K562 (cell line): ENCODE measurements around the gene CMTM1. TPM values are rescaled to one million over a fixed set of nuclear protein-coding genes. Genes with fewer than 3 reads are reported as not detected.

Experiments used
- CREBBP ChIP-seq: IDR thresholded peaks from one replicate; pipeline ENCODE4 v1.6.1; 2012; ENCODE audit warnings: low read depth, mild to moderate bottlenecking, control low read depth, inconsistent platforms, low read length
- CTCFL ChIP-seq: IDR thresholded peaks from 2 replicates; pipeline ENCODE4 v1.6.1; 2011; ENCODE audit warnings: borderline replicate concordance, low read depth, mild to moderate bottlenecking, moderate library complexity, low read length; ENCODE audit not compliant: insufficient read depth, poor library complexity, severe bottlenecking
- E2F1 ChIP-seq: sonication (generic); formaldehyde crosslinking; IDR thresholded peaks from 2 replicates; pipeline ENCODE4 v1.8.1; 2023; ENCODE audit warnings: mild to moderate bottlenecking, missing genetic modification reagents, moderate library complexity
- EGR1 ChIP-seq: fragments of 450-650 bp; conservative IDR thresholded peaks from 2 replicates; pipeline ENCODE4 v1.6.1; 2017; ENCODE audit warnings: mild to moderate bottlenecking
- FOXJ2 ChIP-seq: fragments of 200-800 bp; sonication (Bioruptor generic); IDR thresholded peaks from 2 replicates; pipeline ENCODE4 v1.6.1; 2016; ENCODE audit warnings: missing genetic modification characterization, missing compliant biosample characterization
- FUS ChIP-seq: fragments of 200-400 bp; formaldehyde crosslinking; optimal IDR thresholded peaks from 2 replicates; pipeline ENCODE3; 2017; ENCODE audit warnings: low read depth, low read length
- GTF2E2 ChIP-seq: fragments of 200-800 bp; sonication (Bioruptor generic); IDR thresholded peaks from 2 replicates; pipeline ENCODE4 v1.6.1; 2016; ENCODE audit warnings: missing genetic modification characterization, missing compliant biosample characterization
- NR4A1 ChIP-seq, 2 experiments: fragments of 250-450 bp in 1 of 2; fragments of 450-650 bp in 1 of 2; sonication (Bioruptor Pico) in 1 of 2; IDR thresholded peaks; 2 replicates each; pipeline versions ENCODE4 v1.4.0 to v1.6.1; 2016 to 2020; ENCODE audit warnings: mild to moderate bottlenecking in 2 of 2, missing compliant biosample characterization in 1 of 2, missing genetic modification characterization in 1 of 2, moderate library complexity in 1 of 2
- PTRF ChIP-seq: fragments of 450-650 bp; IDR thresholded peaks from 2 replicates; pipeline ENCODE4 v1.6.1; 2016; ENCODE audit warnings: mild to moderate bottlenecking, missing genetic modification characterization, missing compliant biosample characterization
- RB1 ChIP-seq: fragments of 450-650 bp; IDR thresholded peaks from 2 replicates; pipeline ENCODE4 v1.6.1; 2017; ENCODE audit warnings: low read depth, mild to moderate bottlenecking
- RBFOX2 ChIP-seq: fragments of 200-400 bp; formaldehyde crosslinking; IDR thresholded peaks from 2 replicates; pipeline ENCODE4 v1.6.1; 2017; ENCODE audit warnings: low read depth, mild to moderate bottlenecking, low read length, moderate library complexity
- SIN3B ChIP-seq: fragments of 450-650 bp; IDR thresholded peaks from 2 replicates; pipeline ENCODE4 v1.6.1; 2017; ENCODE audit warnings: low read depth, mild to moderate bottlenecking, moderate library complexity
- SOX6 ChIP-seq: fragments of 450-650 bp; IDR thresholded peaks from 2 replicates; pipeline ENCODE4 v1.6.1; 2014; ENCODE audit warnings: mild to moderate bottlenecking
- TAL1 ChIP-seq: fragments of 450-650 bp; IDR thresholded peaks from 2 replicates; pipeline ENCODE4 v1.6.1; 2016; ENCODE audit warnings: mild to moderate bottlenecking
- ZC3H11A ChIP-seq: IDR thresholded peaks from 2 replicates; pipeline ENCODE4 v1.6.1; 2012; ENCODE audit warnings: low read depth, low read length, improper control_type of control experiment
- ZEB2 ChIP-seq: fragments of 450-650 bp; IDR thresholded peaks from 2 replicates; pipeline ENCODE4 v1.6.1; 2016
- ZNF197 ChIP-seq: fragments of 200-800 bp; sonication (Bioruptor generic); IDR thresholded peaks from 2 replicates; pipeline ENCODE4 v1.6.1; 2016; ENCODE audit warnings: low read depth, missing genetic modification characterization, missing compliant biosample characterization
- ZNF75A ChIP-seq: fragments of 450-650 bp; formaldehyde crosslinking; IDR thresholded peaks from 2 replicates; pipeline ENCODE4 v1.4.0; 2020; ENCODE audit warnings: mild to moderate bottlenecking
- polyA plus RNA-seq, 8 experiments: library from polyadenylated mRNA; depleted of rRNA in 4 of 8; stranded (reverse) in 5 of 8; unstranded in 3 of 8; fragments of >200 nt; fragmentation: Nextera tagmentation in 2 of 8; fragmentation: Illumina TruSeq in 1 of 8; extraction: Ambion mirVana in 2 of 8; extraction: Trizol in 1 of 8; gene quantifications; 2 replicates each; pipeline versions ENCODE4 v1.2.1 to v1.2.3, GENCODE V29; 2011 to 2014; ENCODE audit warnings: inconsistent platforms in 1 of 8, missing spikeins in 1 of 8
- total RNA-seq, 7 experiments: library from RNA; depleted of rRNA in 6 of 7; stranded (reverse); fragments of >200 nt in 6 of 7; fragmentation: Illumina TruSeq in 2 of 7; extraction: Trizol in 2 of 7; gene quantifications; 2 replicates each; pipeline versions ENCODE4 v1.2.1 to v1.2.3, GENCODE V29; 2011 to 2021; ENCODE audit warnings: low replicate concordance in 1 of 7
- TF ChIP-seq, protein P1 (sequence below): fragments of 450-650 bp; conservative IDR thresholded peaks from 2 replicates; pipeline ENCODE4 v1.6.1; 2016; ENCODE audit warnings: missing genetic modification characterization, low read depth, mild to moderate bottlenecking, missing compliant biosample characterization, moderate library complexity
- TF ChIP-seq, protein P2 (sequence below): sonication (generic); formaldehyde crosslinking; IDR thresholded peaks from 2 replicates; pipeline ENCODE4 v1.8.0; 2022; ENCODE audit warnings: mild to moderate bottlenecking, missing genetic modification reagents, borderline replicate concordance

CMTM1 gene
- total and polyA plus RNA-seq, 9 of the 15 experiments (the other 6 are each of a cell fraction or from before 2014, with no cell fraction given), result 0.25 to 2.6 (median 1.1) TPM; not detected in 2

DNA sequence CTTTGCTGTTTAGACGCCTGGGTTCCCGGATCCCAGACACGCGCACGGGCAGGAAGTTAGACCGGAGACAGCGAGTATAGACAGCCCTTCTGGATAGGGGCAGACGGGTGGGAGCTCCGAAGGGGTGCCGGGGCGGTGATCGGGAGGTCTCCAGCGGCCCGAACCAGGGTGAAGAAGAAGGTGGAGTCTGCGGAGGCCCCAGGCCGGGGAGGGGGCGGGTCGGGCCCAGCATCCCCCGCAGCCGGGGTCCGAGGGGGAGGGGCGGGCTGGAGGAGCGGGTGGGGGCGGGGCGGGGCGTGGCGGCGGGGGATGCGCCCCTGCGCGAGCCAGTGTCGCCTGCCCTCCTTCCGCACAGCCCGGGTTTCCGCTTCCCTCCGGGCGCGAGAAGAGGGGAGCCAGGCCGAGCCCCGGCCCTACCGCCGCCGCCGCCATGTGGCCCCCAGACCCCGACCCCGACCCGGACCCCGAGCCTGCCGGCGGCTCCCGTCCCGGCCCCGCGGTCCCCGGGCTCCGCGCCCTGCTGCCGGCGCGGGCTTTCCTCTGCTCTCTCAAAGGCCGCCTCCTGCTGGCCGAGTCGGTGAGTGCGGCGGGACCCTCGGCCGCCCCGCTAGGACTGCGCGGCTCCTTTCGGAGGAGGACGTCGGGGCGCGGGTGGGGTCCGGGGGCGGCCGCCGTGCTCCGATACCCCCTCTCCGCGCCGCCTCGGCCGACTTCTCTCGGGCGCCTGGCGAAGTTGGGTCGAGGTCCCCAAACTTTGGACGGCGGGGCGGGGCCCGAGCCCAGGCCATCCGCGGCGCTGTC, 38.3 kb downstream of the CMTM1 start, which contains the start of gene CMTM3 (continued):
- TF ChIP-seq ZNF197 (CRISPR knock-in tag), result no peak
- TF ChIP-seq, protein P1, sequence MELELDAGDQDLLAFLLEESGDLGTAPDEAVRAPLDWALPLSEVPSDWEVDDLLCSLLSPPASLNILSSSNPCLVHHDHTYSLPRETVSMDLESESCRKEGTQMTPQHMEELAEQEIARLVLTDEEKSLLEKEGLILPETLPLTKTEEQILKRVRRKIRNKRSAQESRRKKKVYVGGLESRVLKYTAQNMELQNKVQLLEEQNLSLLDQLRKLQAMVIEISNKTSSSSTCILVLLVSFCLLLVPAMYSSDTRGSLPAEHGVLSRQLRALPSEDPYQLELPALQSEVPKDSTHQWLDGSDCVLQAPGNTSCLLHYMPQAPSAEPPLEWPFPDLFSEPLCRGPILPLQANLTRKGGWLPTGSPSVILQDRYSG (tag), result no peak
- peak; percentile 75 for TF ChIP-seq CTCFL
- TF ChIP-seq ZEB2, result no peak
- TF ChIP-seq EGR1, result peak; percentile 63
- TF ChIP-seq SIN3B, result 0 out of 2 replicates have a peak, but pooled peaks have one; percentile 25
- no peak for TF ChIP-seq ZC3H11A
- no peak for TF ChIP-seq NR4A1 (CRISPR knock-in tag; IDR thresholded peaks at IDR 0.05)
- TF ChIP-seq NR4A1 (tag; IDR thresholded peaks at IDR 0.05), result no peak
- TF ChIP-seq RB1, result peak; percentile 87
- no peak for TF ChIP-seq PTRF
- TF ChIP-seq FUS, result peak; percentile 67
- TF ChIP-seq ZNF75A, result no peak
- TF ChIP-seq FOXJ2 (tag), result no peak
- TF ChIP-seq E2F1 (CRISPR knock-in tag), result no peak
- TF ChIP-seq GTF2E2, result no peak
- TF ChIP-seq TAL1, result no peak
- TF ChIP-seq RBFOX2, result peak; percentile 69
- no peak for TF ChIP-seq CREBBP
- TF ChIP-seq, protein P2, sequence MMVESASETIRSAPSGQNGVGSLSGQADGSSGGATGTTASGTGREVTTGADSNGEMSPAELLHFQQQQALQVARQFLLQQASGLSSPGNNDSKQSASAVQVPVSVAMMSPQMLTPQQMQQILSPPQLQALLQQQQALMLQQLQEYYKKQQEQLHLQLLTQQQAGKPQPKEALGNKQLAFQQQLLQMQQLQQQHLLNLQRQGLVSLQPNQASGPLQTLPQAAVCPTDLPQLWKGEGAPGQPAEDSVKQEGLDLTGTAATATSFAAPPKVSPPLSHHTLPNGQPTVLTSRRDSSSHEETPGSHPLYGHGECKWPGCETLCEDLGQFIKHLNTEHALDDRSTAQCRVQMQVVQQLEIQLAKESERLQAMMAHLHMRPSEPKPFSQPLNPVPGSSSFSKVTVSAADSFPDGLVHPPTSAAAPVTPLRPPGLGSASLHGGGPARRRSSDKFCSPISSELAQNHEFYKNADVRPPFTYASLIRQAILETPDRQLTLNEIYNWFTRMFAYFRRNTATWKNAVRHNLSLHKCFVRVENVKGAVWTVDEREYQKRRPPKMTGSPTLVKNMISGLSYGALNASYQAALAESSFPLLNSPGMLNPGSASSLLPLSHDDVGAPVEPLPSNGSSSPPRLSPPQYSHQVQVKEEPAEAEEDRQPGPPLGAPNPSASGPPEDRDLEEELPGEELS (CRISPR knock-in tag), result no peak
- no peak for TF ChIP-seq SOX6
